Esophagus muscularis mucosa (tissue), 4 donors: ENCODE measurements around the gene OSBPL7. TPM values are rescaled to one million over a fixed set of nuclear protein-coding genes. Genes with fewer than 3 reads are reported as not detected.

ENCODE experiments used
- DNase-seq: peaks from one replicate; pipeline ENCODE4 v3.0.0-alpha.2; 2017; ENCODE audit errors: extremely low spot score
- H3K27ac ChIP-seq, 4 donors: fragments of 200-600 bp; sonication (generic); replicated peaks in 1 of 4; 1 replicate in 3 of 4; 2 replicates in 1 of 4; pipeline ENCODE4 v1.5.1; 2016 to 2019; ENCODE audit warnings: mild to moderate bottlenecking in 1 of 4
- H3K27me3 ChIP-seq, 4 donors: fragments of 200-600 bp; sonication (generic); one replicate each; pipeline versions ENCODE4 v1.5.1 to v1.6.0; 2016 to 2019
- H3K36me3 ChIP-seq, 4 donors: fragments of 200-600 bp; sonication (generic); one replicate each; pipeline ENCODE4 v1.5.1; 2016 to 2019
- H3K4me1 ChIP-seq, 4 donors: fragments of 200-600 bp; sonication (generic); one replicate each; pipeline ENCODE4 v1.5.1; 2016 to 2019
- H3K4me3 ChIP-seq, 4 donors: fragments of 200-600 bp; sonication (generic); 1 replicate in 2 of 4; 2 replicates in 2 of 4; pipeline ENCODE4 v1.5.1; 2016 to 2019; ENCODE audit warnings: mild to moderate bottlenecking in 4 of 4, moderate library complexity in 1 of 4
- H3K9me3 ChIP-seq, 4 donors: fragments of 200-600 bp; sonication (generic); 1 replicate in 3 of 4; 2 replicates in 1 of 4; pipeline ENCODE4 v1.5.1; 2016 to 2019
- EP300 ChIP-seq: sonication (generic); formaldehyde crosslinking; IDR thresholded peaks from one replicate; pipeline ENCODE4 v1.6.1; 2017; ENCODE audit warnings: antibody characterized with exemption
- POLR2A ChIP-seq: fragments of 450-650 bp; IDR thresholded peaks from one replicate; pipeline ENCODE4 v1.6.1; 2017; ENCODE audit warnings: antibody characterized with exemption, moderate library complexity, mild to moderate bottlenecking, low read depth
- POLR2AphosphoS5 ChIP-seq, 2 donors: sonication (generic); formaldehyde crosslinking; IDR thresholded peaks; one replicate each; pipeline ENCODE4 v1.6.1; 2017; ENCODE audit warnings: antibody characterized with exemption in 2 of 2
- WGBS: methylation state at CpG from one replicate; pipeline ENCODE4 v1.1.5; 2018; 5-methylcytosine and 5-hydroxymethylcytosine counted together
- intact Hi-C: fragments of 100-400 bp; cut with DNase I; formaldehyde crosslinking; loops from one replicate; pipeline ENCODE4 v1.15.1; 2023
- total RNA-seq, 4 donors: library from RNA; depleted of rRNA; stranded (reverse); fragments of >200 nt; gene quantifications; one replicate each; pipeline versions ENCODE4 v1.1.0 to v1.2.1, GENCODE V29; 2016
- TF ChIP-seq, protein P1 (sequence below), 3 experiments: fragments of 200-600 bp in 2 of 3; fragments of 450-650 bp in 1 of 3; sonication (generic) in 2 of 3; IDR thresholded peaks; one replicate each; pipeline ENCODE4 v1.5.1; 2017 to 2019; ENCODE audit warnings: antibody characterized with exemption in 3 of 3, mild to moderate bottlenecking in 2 of 3, moderate library complexity in 1 of 3

Gene OSBPL7
- total RNA-seq, 4 donors from 2014 or later = 2.0 to 8.4 (median 4.7) TPM

- Histone ChIP-seq H3K27me3 (peaks cover 0 to 14% (median 6%) of the 10 kb centered on the region in 4 donors), H3K4me1 (peaks cover 15 to 46% (median 41%) of the 10 kb centered on the region in 4 donors), H3K9me3 (no peaks in the 10 kb centered on the region), H3K36me3 (peaks cover 0 to 34% (median 29%) of the 10 kb centered on the region in 4 donors), H3K4me3 (peak within 1 kb of the TSS; percentile 71 to 94 (median 88)), H3K27ac (peak within 1 kb of the TSS; percentile 52 to 76 (median 74))
- WGBS = 0% methylated on average over 28 of the region's 55 CpGs
- TF ChIP-seq EP300 (no peak), POLR2A (no peak), POLR2AphosphoS5 (IDR thresholded peaks at IDR 0.05) (peak; percentile 46 to 64)
- TF ChIP-seq, protein P1, sequence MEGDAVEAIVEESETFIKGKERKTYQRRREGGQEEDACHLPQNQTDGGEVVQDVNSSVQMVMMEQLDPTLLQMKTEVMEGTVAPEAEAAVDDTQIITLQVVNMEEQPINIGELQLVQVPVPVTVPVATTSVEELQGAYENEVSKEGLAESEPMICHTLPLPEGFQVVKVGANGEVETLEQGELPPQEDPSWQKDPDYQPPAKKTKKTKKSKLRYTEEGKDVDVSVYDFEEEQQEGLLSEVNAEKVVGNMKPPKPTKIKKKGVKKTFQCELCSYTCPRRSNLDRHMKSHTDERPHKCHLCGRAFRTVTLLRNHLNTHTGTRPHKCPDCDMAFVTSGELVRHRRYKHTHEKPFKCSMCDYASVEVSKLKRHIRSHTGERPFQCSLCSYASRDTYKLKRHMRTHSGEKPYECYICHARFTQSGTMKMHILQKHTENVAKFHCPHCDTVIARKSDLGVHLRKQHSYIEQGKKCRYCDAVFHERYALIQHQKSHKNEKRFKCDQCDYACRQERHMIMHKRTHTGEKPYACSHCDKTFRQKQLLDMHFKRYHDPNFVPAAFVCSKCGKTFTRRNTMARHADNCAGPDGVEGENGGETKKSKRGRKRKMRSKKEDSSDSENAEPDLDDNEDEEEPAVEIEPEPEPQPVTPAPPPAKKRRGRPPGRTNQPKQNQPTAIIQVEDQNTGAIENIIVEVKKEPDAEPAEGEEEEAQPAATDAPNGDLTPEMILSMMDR (IDR thresholded peaks at IDR 0.05) = peak; percentile 96 to 99 (median 99)
- intact Hi-C loops = loop anchor here (1.0 to 10.0 kb wide), 4 partner anchors 49 to 174 kb away; partner anchors contain the start of genes CDK5RAP3 and PNPO
- peak; percentile 97 for DNase-seq
These were observed 19.3 kb upstream of the OSBPL7 start, which contains the start of gene SCRN2 for GRCh38 chr17:47840742-47841487. Gene SCRN2 (minus strand): TSS chr17:47841273. CDS start chr17:47840843, 430 bp downstream.

DNA sequence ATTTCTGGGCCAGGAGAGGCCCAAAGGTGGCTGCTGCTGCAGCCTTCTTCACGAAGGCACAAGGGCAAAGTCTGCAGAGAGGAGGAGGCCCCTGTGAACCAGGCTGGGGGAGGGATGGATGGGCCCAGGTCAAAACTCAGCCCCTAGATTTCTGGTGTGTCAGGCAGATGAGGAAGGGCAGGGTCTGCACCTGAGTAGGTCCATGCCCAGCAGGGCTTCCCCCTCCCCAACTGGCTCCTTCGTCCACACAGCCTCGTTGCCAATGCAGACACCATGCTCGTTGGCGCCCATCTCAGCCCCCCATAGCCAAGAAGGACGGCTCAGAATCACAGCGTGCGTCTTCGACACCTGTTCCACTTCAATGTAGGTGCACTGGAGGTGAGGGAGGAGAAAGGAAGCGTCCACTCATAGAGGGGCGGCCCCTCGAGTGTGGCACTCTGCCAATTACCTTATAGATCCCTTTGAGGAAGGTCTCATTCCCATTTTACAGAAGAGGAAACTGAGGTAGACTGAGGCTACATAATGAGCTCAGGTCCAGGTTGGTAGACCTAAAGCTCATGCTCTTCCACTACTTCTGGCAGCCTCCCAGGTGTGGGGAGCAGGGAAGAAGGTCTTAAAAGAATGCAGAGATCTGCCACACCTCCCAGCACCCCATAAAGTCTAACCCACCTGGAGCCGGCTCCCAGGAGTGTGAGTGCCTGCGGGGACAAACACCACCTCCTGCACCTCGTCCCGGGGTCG lies 18.6 kb upstream of the OSBPL7 start:
- Histone ChIP-seq H3K4me1 (peaks cover 15 to 46% (median 41%) of the 10 kb centered on the region in 4 donors), H3K36me3 (peaks cover 0 to 37% (median 32%) of the 10 kb centered on the region in 4 donors), H3K27ac (peak overlapping the region; percentile 52 to 76 (median 74)), H3K9me3 (no peaks in the 10 kb centered on the region), H3K27me3 (peaks cover 0 to 7% (median under 1%) of the 10 kb centered on the region in 4 donors), H3K4me3 (peak overlapping the region; percentile 71 to 94 (median 88))
- intact Hi-C loops = loop anchor here (10.0 kb wide), 3 partner anchors 105 to 175 kb away; partner anchors contain the start of genes CDK5RAP3 and PNPO
- no peak for TF ChIP-seq POLR2AphosphoS5 (IDR thresholded peaks at IDR 0.05)
- no peak for TF ChIP-seq EP300
- TF ChIP-seq POLR2A = no peak
- TF ChIP-seq, protein P1 (IDR thresholded peaks at IDR 0.05) = no peak
- DNase-seq = no peak
- WGBS = 49% methylated on average over 17 of the region's 17 CpGs

DNA sequence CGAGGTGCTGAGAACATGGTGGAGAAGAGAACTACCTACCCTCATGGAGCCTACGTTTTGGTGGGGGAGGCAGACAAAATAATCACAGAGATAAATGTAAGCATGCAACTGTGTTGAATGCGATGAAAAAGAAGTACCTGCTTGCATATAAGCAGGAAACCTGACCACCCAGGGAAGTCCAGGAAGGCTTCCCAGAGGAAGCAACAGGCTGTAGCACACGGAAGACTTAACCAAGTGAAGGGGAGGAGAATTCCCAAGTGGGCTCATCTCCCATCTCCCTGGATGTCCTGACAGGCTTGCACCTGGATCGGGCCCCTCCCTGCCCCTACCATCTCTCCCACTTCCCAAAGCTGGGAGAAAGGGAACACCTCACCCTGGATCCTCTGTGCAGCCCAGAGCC lies 17.5 kb upstream of the OSBPL7 start:
- DNase-seq = no peak
- intact Hi-C loops = no loop called here
- H3K4me3 ChIP-seq = no peak overlapping the region
- no peaks in the 10 kb centered on the region for H3K9me3 ChIP-seq
- no peak overlapping the region for H3K27ac ChIP-seq
- peaks cover 18 to 46% (median 41%) of the 10 kb centered on the region in 4 donors for H3K4me1 ChIP-seq
- H3K36me3 ChIP-seq = peaks cover 0 to 37% (median 32%) of the 10 kb centered on the region in 4 donors
- no peak for TF ChIP-seq EP300
- TF ChIP-seq POLR2AphosphoS5 (IDR thresholded peaks at IDR 0.05) = no peak
- TF ChIP-seq POLR2A = no peak
- TF ChIP-seq, protein P1 (IDR thresholded peaks at IDR 0.05) = no peak
- WGBS = 84% methylated on average over 5 of the region's 5 CpGs
- no peaks in the 10 kb centered on the region for H3K27me3 ChIP-seq

DNA sequence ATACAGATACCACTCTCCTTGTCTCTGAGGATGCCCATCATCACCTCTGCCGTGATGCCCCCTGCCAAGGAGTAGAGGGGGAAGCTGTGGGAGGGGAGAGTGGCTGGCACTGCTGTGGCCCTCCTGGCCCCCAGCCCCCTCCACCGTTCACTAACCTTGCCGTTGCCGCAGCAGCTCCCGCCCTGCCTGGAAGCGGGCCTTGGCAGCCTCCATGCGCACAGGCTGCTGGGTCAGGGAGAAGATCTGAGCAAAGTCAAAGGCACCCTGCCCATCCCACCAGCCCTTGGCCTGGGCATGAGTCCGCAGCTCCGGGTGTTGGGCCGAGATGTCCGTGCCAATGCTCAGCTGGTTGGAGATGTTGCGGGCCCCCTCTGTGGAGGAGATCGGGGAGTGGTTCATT lies 17.0 kb upstream of the OSBPL7 start:
- DNase-seq = no peak
- Histone ChIP-seq H3K9me3 (no peaks in the 10 kb centered on the region), H3K4me3 (no peak overlapping the region), H3K4me1 (peaks cover 19 to 46% (median 41%) of the 10 kb centered on the region in 4 donors), H3K27me3 (no peaks in the 10 kb centered on the region), H3K36me3 (peaks cover 0 to 37% (median 32%) of the 10 kb centered on the region in 4 donors), H3K27ac (no peak overlapping the region)
- intact Hi-C loops = no loop called here
- WGBS = 93% methylated on average over 7 of the region's 13 CpGs
- TF ChIP-seq EP300 (no peak), POLR2A (no peak), POLR2AphosphoS5 (IDR thresholded peaks at IDR 0.05) (no peak)
- TF ChIP-seq, protein P1 (IDR thresholded peaks at IDR 0.05) = no peak
